ENCODE measurements around the gene ZNF683. TPM values are rescaled to one million over a fixed set of nuclear protein-coding genes. Genes with fewer than 3 reads are reported as not detected.

ZNF683 gene
- total RNA-seq, 1 donor: not detected

- Histone ChIP-seq H3K27me3 (ENCODE audit: insufficient read depth, low read length) (peaks cover 11% of the 10 kb centered on the region), H3K4me3 (ENCODE audit: insufficient read depth, low read length) (no peak overlapping the region), H3K27ac (ENCODE audit: low read depth, low read length) (no peak overlapping the region)
These were observed 5.1 kb downstream of the ZNF683 start for GRCh38 chr1:26367441-26367840.

GRCh38 chr1:26364956-26365355 lies 7.6 kb downstream of the ZNF683 start:
- H3K4me1 ChIP-seq (ENCODE audit: insufficient read depth, low read length): no peaks in the 10 kb centered on the region
- no peak overlapping the region for H3K4me2 ChIP-seq (ENCODE audit: insufficient read depth, low read length)
- H3K4me3 ChIP-seq (ENCODE audit: insufficient read depth, low read length): no peak overlapping the region
- no peaks in the 10 kb centered on the region for H3K36me3 ChIP-seq (ENCODE audit: insufficient read depth, low read length)
- TF ChIP-seq, protein P1, sequence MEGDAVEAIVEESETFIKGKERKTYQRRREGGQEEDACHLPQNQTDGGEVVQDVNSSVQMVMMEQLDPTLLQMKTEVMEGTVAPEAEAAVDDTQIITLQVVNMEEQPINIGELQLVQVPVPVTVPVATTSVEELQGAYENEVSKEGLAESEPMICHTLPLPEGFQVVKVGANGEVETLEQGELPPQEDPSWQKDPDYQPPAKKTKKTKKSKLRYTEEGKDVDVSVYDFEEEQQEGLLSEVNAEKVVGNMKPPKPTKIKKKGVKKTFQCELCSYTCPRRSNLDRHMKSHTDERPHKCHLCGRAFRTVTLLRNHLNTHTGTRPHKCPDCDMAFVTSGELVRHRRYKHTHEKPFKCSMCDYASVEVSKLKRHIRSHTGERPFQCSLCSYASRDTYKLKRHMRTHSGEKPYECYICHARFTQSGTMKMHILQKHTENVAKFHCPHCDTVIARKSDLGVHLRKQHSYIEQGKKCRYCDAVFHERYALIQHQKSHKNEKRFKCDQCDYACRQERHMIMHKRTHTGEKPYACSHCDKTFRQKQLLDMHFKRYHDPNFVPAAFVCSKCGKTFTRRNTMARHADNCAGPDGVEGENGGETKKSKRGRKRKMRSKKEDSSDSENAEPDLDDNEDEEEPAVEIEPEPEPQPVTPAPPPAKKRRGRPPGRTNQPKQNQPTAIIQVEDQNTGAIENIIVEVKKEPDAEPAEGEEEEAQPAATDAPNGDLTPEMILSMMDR (IDR thresholded peaks at IDR 0.05; ENCODE audit: extremely low read depth, low read depth, low read length): no peak
- H3K27me3 ChIP-seq (ENCODE audit: insufficient read depth, low read length): peaks cover 32% of the 10 kb centered on the region
- no peaks in the 10 kb centered on the region for H3K79me2 ChIP-seq (ENCODE audit: insufficient read depth, low read length)
- no peak overlapping the region for H3K27ac ChIP-seq (ENCODE audit: low read depth, low read length)
- no peak overlapping the region for H2AFZ ChIP-seq (ENCODE audit: low read length)
- no peaks in the 10 kb centered on the region for H4K20me1 ChIP-seq (ENCODE audit: insufficient read depth, low read length)
- H3K9me3 ChIP-seq (ENCODE audit: low read depth, low read length): no peaks in the 10 kb centered on the region
- no peak for DNase-seq (ENCODE audit: insufficient read length, low spot score, missing footprints)

More at GRCh38 chr1:26367441-26367840, 5.1 kb downstream of the ZNF683 start:
- DNase-seq (ENCODE audit: insufficient read length, low spot score, missing footprints): no peak
- TF ChIP-seq, protein P1 (IDR thresholded peaks at IDR 0.05; ENCODE audit: extremely low read depth, low read depth, low read length): no peak
- no peaks in the 10 kb centered on the region for H3K36me3 ChIP-seq (ENCODE audit: insufficient read depth, low read length)
- no peak overlapping the region for H3K4me2 ChIP-seq (ENCODE audit: insufficient read depth, low read length)
- no peaks in the 10 kb centered on the region for H4K20me1 ChIP-seq (ENCODE audit: insufficient read depth, low read length)
- H3K9me3 ChIP-seq (ENCODE audit: low read depth, low read length): no peaks in the 10 kb centered on the region
- H3K79me2 ChIP-seq (ENCODE audit: insufficient read depth, low read length): no peaks in the 10 kb centered on the region
- H3K4me1 ChIP-seq (ENCODE audit: insufficient read depth, low read length): no peaks in the 10 kb centered on the region
- H2AFZ ChIP-seq (ENCODE audit: low read length): no peak overlapping the region

DNA sequence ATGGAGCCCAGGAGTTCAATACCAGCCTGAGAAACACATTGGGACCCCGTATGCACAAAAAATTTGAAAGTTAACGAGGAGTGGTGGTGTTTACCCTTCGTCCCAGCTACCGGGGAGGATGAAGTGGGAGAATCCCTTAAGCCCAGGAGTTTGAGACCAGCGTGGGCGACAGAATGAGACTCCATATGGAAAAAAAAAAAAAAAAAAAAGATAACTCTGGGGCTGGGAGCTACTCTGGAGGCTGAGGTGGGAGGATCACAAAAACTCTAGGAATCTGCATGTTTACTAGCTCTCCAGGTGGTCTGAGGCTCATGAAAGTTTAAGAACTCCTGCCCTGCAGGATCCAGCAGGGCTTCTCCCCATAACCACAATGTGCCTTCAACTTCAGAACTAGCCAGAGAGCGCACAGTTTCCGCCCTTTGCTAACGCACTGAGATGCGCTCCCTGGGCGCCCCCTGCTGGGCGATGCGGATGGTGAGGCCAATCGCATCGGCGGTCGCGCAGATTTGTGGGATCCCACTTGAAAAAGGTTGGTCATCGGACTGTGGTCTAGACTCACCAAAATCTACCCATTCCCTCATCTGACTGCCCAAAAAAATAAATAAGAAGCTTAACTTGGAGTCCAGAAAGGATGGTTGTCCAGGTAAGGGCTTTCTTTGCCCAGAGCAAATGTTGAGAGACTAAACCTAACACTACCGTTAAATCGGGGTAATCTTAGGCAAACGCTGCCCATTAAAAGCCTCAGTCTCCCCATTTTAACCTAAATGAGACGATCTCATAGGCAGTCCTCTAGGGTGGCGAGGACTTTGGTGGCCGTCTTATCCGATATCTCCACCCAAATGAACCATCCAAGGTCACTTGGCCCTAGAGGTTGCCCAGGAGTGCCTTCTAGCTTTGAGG lies 8.8 kb downstream of the ZNF683 start:
- Histone ChIP-seq H3K36me3 (ENCODE audit: insufficient read depth, low read length) (no peaks in the 10 kb centered on the region), H3K27ac (ENCODE audit: low read depth, low read length) (no peak overlapping the region), H3K27me3 (ENCODE audit: insufficient read depth, low read length) (peaks cover 44% of the 10 kb centered on the region), H3K9me3 (ENCODE audit: low read depth, low read length) (no peaks in the 10 kb centered on the region), H2AFZ (ENCODE audit: low read length) (no peak overlapping the region), H3K4me1 (ENCODE audit: insufficient read depth, low read length) (no peaks in the 10 kb centered on the region), H3K79me2 (ENCODE audit: insufficient read depth, low read length) (no peaks in the 10 kb centered on the region), H3K4me3 (ENCODE audit: insufficient read depth, low read length) (no peak overlapping the region), H3K4me2 (ENCODE audit: insufficient read depth, low read length) (no peak overlapping the region), H4K20me1 (ENCODE audit: insufficient read depth, low read length) (no peaks in the 10 kb centered on the region)
- TF ChIP-seq, protein P1 (IDR thresholded peaks at IDR 0.05; ENCODE audit: extremely low read depth, low read depth, low read length): peak; percentile 98
- peak; percentile 96 for DNase-seq (ENCODE audit: insufficient read length, low spot score, missing footprints)

GRCh38 chr1:26362331-26362730 lies 10.2 kb downstream of the ZNF683 start:
- Histone ChIP-seq H3K9me3 (ENCODE audit: low read depth, low read length) (no peaks in the 10 kb centered on the region), H3K4me3 (ENCODE audit: insufficient read depth, low read length) (no peak overlapping the region), H2AFZ (ENCODE audit: low read length) (no peak overlapping the region), H3K4me2 (ENCODE audit: insufficient read depth, low read length) (no peak overlapping the region), H3K4me1 (ENCODE audit: insufficient read depth, low read length) (no peaks in the 10 kb centered on the region), H4K20me1 (ENCODE audit: insufficient read depth, low read length) (no peaks in the 10 kb centered on the region), H3K27ac (ENCODE audit: low read depth, low read length) (no peak overlapping the region), H3K79me2 (ENCODE audit: insufficient read depth, low read length) (no peaks in the 10 kb centered on the region), H3K36me3 (ENCODE audit: insufficient read depth, low read length) (no peaks in the 10 kb centered on the region), H3K27me3 (ENCODE audit: insufficient read depth, low read length) (peaks cover 53% of the 10 kb centered on the region)
- TF ChIP-seq, protein P1 (IDR thresholded peaks at IDR 0.05; ENCODE audit: extremely low read depth, low read depth, low read length): no peak
- DNase-seq (ENCODE audit: insufficient read length, low spot score, missing footprints): no peak
